ENCODE data around the gene SLC16A10.

DNA sequence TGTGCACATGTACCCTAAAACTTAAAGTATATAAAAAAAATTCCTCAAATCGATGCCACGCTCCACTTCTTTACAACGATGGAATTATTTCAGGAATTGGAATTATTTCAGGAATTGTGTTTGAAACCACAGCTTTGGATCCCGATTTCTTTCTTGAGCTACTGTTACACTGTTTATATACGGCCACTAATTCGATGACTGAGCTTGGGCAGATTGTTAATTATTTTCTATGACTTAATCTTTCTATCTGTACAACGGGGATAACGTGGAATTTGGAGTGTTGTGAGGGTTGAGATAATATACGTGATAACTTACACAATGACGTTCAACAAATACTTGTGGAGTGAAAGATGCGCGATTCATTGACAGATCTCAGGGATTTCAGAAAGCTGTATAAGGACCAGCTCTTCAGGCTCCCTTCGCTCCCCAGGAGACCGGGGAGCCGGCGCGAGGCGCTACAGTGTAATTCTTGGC lies 171.3 kb downstream of the SLC16A10 start:
- TF ChIP-seq POLR2AphosphoS5 (IDR thresholded peaks at IDR 0.05; ENCODE audit: low read depth, low read length) (no peak), POLR2A (IDR thresholded peaks at IDR 0.05; ENCODE audit: low read depth, low read length) (no peak)

All from GM12892 (cell line).